HCT116 (cell line): ENCODE data around the gene COL9A3.

Experiments
- CTCF ChIP-seq, 3 experiments: fragments of 200-600 bp in 1 of 3; sonication (generic) in 1 of 3; IDR thresholded peaks in 2 of 3; conservative IDR thresholded peaks in 1 of 3; 2 replicates each; pipeline ENCODE4 v1.5.1; 2012 to 2017; ENCODE audit warnings: low read depth in 2 of 3, low read length in 2 of 3, antibody characterized with exemption in 1 of 3, borderline replicate concordance in 1 of 3, control low read depth in 1 of 3, mild to moderate bottlenecking in 1 of 3, mixed read lengths in 1 of 3, mixed run types in 1 of 3, moderate library complexity in 1 of 3; ENCODE audit not compliant: insufficient read depth in 1 of 3
- EZH2 ChIP-seq: fragments of 200-600 bp; sonication (generic); IDR thresholded peaks from 2 replicates; pipeline ENCODE4 v1.6.1; 2017; ENCODE audit warnings: antibody characterized with exemption, mixed run types
- EZH2phosphoT487 ChIP-seq: fragments of 200-600 bp; IDR thresholded peaks from 2 replicates; pipeline ENCODE4 v1.6.1; 2018; ENCODE audit warnings: antibody characterized with exemption, borderline replicate concordance
- MAX ChIP-seq: IDR thresholded peaks from 2 replicates; pipeline ENCODE4 v1.6.1; 2012
- POLR2A ChIP-seq: IDR thresholded peaks from 2 replicates; pipeline ENCODE4 v1.7.0; 2011; ENCODE audit warnings: borderline replicate concordance; ENCODE audit not compliant: insufficient read depth, insufficient read length; ENCODE audit errors: extremely low read depth
- RAD21 ChIP-seq: IDR thresholded peaks from 2 replicates; pipeline ENCODE4 v1.6.1; 2012; ENCODE audit warnings: low read depth, mild to moderate bottlenecking
- YY1 ChIP-seq: IDR thresholded peaks from 2 replicates; pipeline ENCODE4 v1.6.1; 2011; ENCODE audit warnings: low read length, low read depth, moderate library complexity, mild to moderate bottlenecking; ENCODE audit not compliant: insufficient replicate concordance; ENCODE audit errors: extremely low read depth
- ZBTB33 ChIP-seq: IDR thresholded peaks from 2 replicates; pipeline ENCODE4 v1.6.1; 2011; ENCODE audit warnings: mild to moderate bottlenecking, low read length, moderate library complexity; ENCODE audit not compliant: insufficient replicate concordance; ENCODE audit errors: extremely low read depth

- no peak for TF ChIP-seq CTCF (IDR thresholded peaks at IDR 0.05 in 2 of 3, conservative IDR thresholded peaks at IDR 0.05 in 1 of 3; ENCODE audit: borderline replicate concordance in 1 of 3, insufficient read depth in 1 of 3, low read depth in 2 of 3, low read length in 2 of 3)
- no peak for TF ChIP-seq POLR2A
- TF ChIP-seq MAX: no peak
- TF ChIP-seq EZH2phosphoT487: no peak
- no peak for TF ChIP-seq RAD21
- no peak for TF ChIP-seq EZH2
- no peak for TF ChIP-seq ZBTB33
- TF ChIP-seq YY1: no peak
Measured at GRCh38 chr20:62880147-62880934, 63.5 kb downstream of the COL9A3 start.
